ENCODE measurements around the gene C5AR1.

DNA sequence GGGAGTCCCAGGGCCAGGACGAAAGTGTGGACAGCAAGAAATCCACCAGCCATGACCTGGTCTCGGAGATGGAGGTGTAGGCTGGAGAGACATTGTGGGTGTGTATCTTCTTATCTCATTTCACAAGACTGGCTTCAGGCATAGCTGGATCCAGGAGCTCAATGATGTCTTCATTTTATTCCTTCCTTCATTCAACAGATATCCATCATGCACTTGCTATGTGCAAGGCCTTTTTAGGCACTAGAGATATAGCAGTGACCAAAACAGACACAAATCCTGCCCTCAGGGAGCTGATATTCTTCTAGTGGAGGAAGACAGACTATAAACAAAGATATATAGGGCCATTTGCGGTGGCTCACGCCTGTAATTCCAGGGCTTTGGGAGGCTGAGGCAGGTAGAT lies 32.1 kb downstream of the C5AR1 start:
- TF ChIP-seq, protein P1, sequence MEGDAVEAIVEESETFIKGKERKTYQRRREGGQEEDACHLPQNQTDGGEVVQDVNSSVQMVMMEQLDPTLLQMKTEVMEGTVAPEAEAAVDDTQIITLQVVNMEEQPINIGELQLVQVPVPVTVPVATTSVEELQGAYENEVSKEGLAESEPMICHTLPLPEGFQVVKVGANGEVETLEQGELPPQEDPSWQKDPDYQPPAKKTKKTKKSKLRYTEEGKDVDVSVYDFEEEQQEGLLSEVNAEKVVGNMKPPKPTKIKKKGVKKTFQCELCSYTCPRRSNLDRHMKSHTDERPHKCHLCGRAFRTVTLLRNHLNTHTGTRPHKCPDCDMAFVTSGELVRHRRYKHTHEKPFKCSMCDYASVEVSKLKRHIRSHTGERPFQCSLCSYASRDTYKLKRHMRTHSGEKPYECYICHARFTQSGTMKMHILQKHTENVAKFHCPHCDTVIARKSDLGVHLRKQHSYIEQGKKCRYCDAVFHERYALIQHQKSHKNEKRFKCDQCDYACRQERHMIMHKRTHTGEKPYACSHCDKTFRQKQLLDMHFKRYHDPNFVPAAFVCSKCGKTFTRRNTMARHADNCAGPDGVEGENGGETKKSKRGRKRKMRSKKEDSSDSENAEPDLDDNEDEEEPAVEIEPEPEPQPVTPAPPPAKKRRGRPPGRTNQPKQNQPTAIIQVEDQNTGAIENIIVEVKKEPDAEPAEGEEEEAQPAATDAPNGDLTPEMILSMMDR (IDR thresholded peaks at IDR 0.05): no peak
- no peak for TF ChIP-seq POLR2A (IDR thresholded peaks at IDR 0.05)

Data from testis (tissue), 2 donors.